ENCODE data around the gene FILIP1.

FILIP1 gene

GRCh38 chr6:75306064-75306463 lies 187.5 kb downstream of the FILIP1 start:
- Histone ChIP-seq H3K27me3 (ENCODE audit: control insufficient read depth, insufficient read depth, low read length) (no peaks in the 10 kb centered on the region), H3K27ac (ENCODE audit: low read depth, low read length) (no peak overlapping the region), H3K4me3 (ENCODE audit: low read depth, low read length) (no peak overlapping the region), H3K36me3 (ENCODE audit: control insufficient read depth, insufficient read depth, low read length) (no peaks in the 10 kb centered on the region), H3K4me1 (ENCODE audit: control insufficient read depth, insufficient read depth, low read length) (peaks cover 16% of the 10 kb centered on the region), H3K9ac (ENCODE audit: low read length) (no peak overlapping the region), H3K9me3 (ENCODE audit: control insufficient read depth, insufficient read depth, low read depth, low read length) (no peaks in the 10 kb centered on the region)

- H3K27me3 ChIP-seq (ENCODE audit: control insufficient read depth, insufficient read depth, low read length) = no peaks in the 10 kb centered on the region
- H3K4me1 ChIP-seq (ENCODE audit: control insufficient read depth, insufficient read depth, low read length) = peaks cover 16% of the 10 kb centered on the region
- H3K27ac ChIP-seq (ENCODE audit: low read depth, low read length) = no peak overlapping the region
- no peak overlapping the region for H3K9ac ChIP-seq (ENCODE audit: low read length)
- H3K9me3 ChIP-seq (ENCODE audit: control insufficient read depth, insufficient read depth, low read depth, low read length) = no peaks in the 10 kb centered on the region
- H3K36me3 ChIP-seq (ENCODE audit: control insufficient read depth, insufficient read depth, low read length) = no peaks in the 10 kb centered on the region
- no peak overlapping the region for H3K4me3 ChIP-seq (ENCODE audit: low read depth, low read length)
Measured at GRCh38 chr6:75305573-75305972, 188.0 kb downstream of the FILIP1 start.

GRCh38 chr6:75302280-75302679 lies 191.3 kb downstream of the FILIP1 start:
- no peaks in the 10 kb centered on the region for H3K36me3 ChIP-seq (ENCODE audit: control insufficient read depth, insufficient read depth, low read length)
- no peak overlapping the region for H3K9ac ChIP-seq (ENCODE audit: low read length)
- no peaks in the 10 kb centered on the region for H3K27me3 ChIP-seq (ENCODE audit: control insufficient read depth, insufficient read depth, low read length)
- peaks cover 9% of the 10 kb centered on the region for H3K4me1 ChIP-seq (ENCODE audit: control insufficient read depth, insufficient read depth, low read length)
- H3K9me3 ChIP-seq (ENCODE audit: control insufficient read depth, insufficient read depth, low read depth, low read length) = no peaks in the 10 kb centered on the region
- H3K4me3 ChIP-seq (ENCODE audit: low read depth, low read length) = no peak overlapping the region
- no peak overlapping the region for H3K27ac ChIP-seq (ENCODE audit: low read depth, low read length)

GRCh38 chr6:75301537-75301936 lies 192.1 kb downstream of the FILIP1 start:
- Histone ChIP-seq H3K27me3 (ENCODE audit: control insufficient read depth, insufficient read depth, low read length) (no peaks in the 10 kb centered on the region), H3K9me3 (ENCODE audit: control insufficient read depth, insufficient read depth, low read depth, low read length) (no peaks in the 10 kb centered on the region), H3K4me1 (ENCODE audit: control insufficient read depth, insufficient read depth, low read length) (peaks cover 9% of the 10 kb centered on the region), H3K27ac (ENCODE audit: low read depth, low read length) (no peak overlapping the region), H3K4me3 (ENCODE audit: low read depth, low read length) (no peak overlapping the region), H3K36me3 (ENCODE audit: control insufficient read depth, insufficient read depth, low read length) (no peaks in the 10 kb centered on the region), H3K9ac (ENCODE audit: low read length) (no peak overlapping the region)

- Histone ChIP-seq H3K9ac (ENCODE audit: low read length) (no peak overlapping the region), H3K36me3 (ENCODE audit: control insufficient read depth, insufficient read depth, low read length) (no peaks in the 10 kb centered on the region), H3K9me3 (ENCODE audit: control insufficient read depth, insufficient read depth, low read depth, low read length) (no peaks in the 10 kb centered on the region), H3K4me1 (ENCODE audit: control insufficient read depth, insufficient read depth, low read length) (peaks cover 9% of the 10 kb centered on the region), H3K4me3 (ENCODE audit: low read depth, low read length) (no peak overlapping the region), H3K27me3 (ENCODE audit: control insufficient read depth, insufficient read depth, low read length) (no peaks in the 10 kb centered on the region), H3K27ac (ENCODE audit: low read depth, low read length) (no peak overlapping the region)
Measured at GRCh38 chr6:75301088-75301487, 192.5 kb downstream of the FILIP1 start.

- peaks cover 9% of the 10 kb centered on the region for H3K4me1 ChIP-seq (ENCODE audit: control insufficient read depth, insufficient read depth, low read length)
- H3K4me3 ChIP-seq (ENCODE audit: low read depth, low read length) = no peak overlapping the region
- H3K36me3 ChIP-seq (ENCODE audit: control insufficient read depth, insufficient read depth, low read length) = no peaks in the 10 kb centered on the region
- no peak overlapping the region for H3K27ac ChIP-seq (ENCODE audit: low read depth, low read length)
- H3K9me3 ChIP-seq (ENCODE audit: control insufficient read depth, insufficient read depth, low read depth, low read length) = no peaks in the 10 kb centered on the region
- H3K9ac ChIP-seq (ENCODE audit: low read length) = no peak overlapping the region
- H3K27me3 ChIP-seq (ENCODE audit: control insufficient read depth, insufficient read depth, low read length) = no peaks in the 10 kb centered on the region
Measured at GRCh38 chr6:75300531-75300855, 193.1 kb downstream of the FILIP1 start.

GRCh38 chr6:75299801-75300530 lies 193.6 kb downstream of the FILIP1 start:
- H3K27me3 ChIP-seq (ENCODE audit: control insufficient read depth, insufficient read depth, low read length) = no peaks in the 10 kb centered on the region
- H3K36me3 ChIP-seq (ENCODE audit: control insufficient read depth, insufficient read depth, low read length) = no peaks in the 10 kb centered on the region
- no peak overlapping the region for H3K9ac ChIP-seq (ENCODE audit: low read length)
- no peak overlapping the region for H3K27ac ChIP-seq (ENCODE audit: low read depth, low read length)
- no peak overlapping the region for H3K4me3 ChIP-seq (ENCODE audit: low read depth, low read length)
- H3K9me3 ChIP-seq (ENCODE audit: control insufficient read depth, insufficient read depth, low read depth, low read length) = no peaks in the 10 kb centered on the region
- H3K4me1 ChIP-seq (ENCODE audit: control insufficient read depth, insufficient read depth, low read length) = peaks cover 9% of the 10 kb centered on the region

- Histone ChIP-seq H3K4me1 (ENCODE audit: control insufficient read depth, insufficient read depth, low read length) (peaks cover 9% of the 10 kb centered on the region), H3K9ac (ENCODE audit: low read length) (no peak overlapping the region), H3K27ac (ENCODE audit: low read depth, low read length) (no peak overlapping the region), H3K9me3 (ENCODE audit: control insufficient read depth, insufficient read depth, low read depth, low read length) (no peaks in the 10 kb centered on the region), H3K36me3 (ENCODE audit: control insufficient read depth, insufficient read depth, low read length) (no peaks in the 10 kb centered on the region), H3K4me3 (ENCODE audit: low read depth, low read length) (no peak overlapping the region), H3K27me3 (ENCODE audit: control insufficient read depth, insufficient read depth, low read length) (no peaks in the 10 kb centered on the region)
Measured at GRCh38 chr6:75296811-75297779, 196.5 kb downstream of the FILIP1 start.

- Histone ChIP-seq H3K27me3 (ENCODE audit: control insufficient read depth, insufficient read depth, low read length) (no peaks in the 10 kb centered on the region), H3K4me1 (ENCODE audit: control insufficient read depth, insufficient read depth, low read length) (peaks cover 9% of the 10 kb centered on the region), H3K9me3 (ENCODE audit: control insufficient read depth, insufficient read depth, low read depth, low read length) (no peaks in the 10 kb centered on the region), H3K9ac (ENCODE audit: low read length) (no peak overlapping the region), H3K27ac (ENCODE audit: low read depth, low read length) (no peak overlapping the region), H3K4me3 (ENCODE audit: low read depth, low read length) (no peak overlapping the region), H3K36me3 (ENCODE audit: control insufficient read depth, insufficient read depth, low read length) (no peaks in the 10 kb centered on the region)
Measured at GRCh38 chr6:75292555-75292954, 201.0 kb downstream of the FILIP1 start.

- Histone ChIP-seq H3K36me3 (ENCODE audit: control insufficient read depth, insufficient read depth, low read length) (no peaks in the 10 kb centered on the region), H3K9ac (ENCODE audit: low read length) (no peak overlapping the region), H3K27me3 (ENCODE audit: control insufficient read depth, insufficient read depth, low read length) (no peaks in the 10 kb centered on the region), H3K4me1 (ENCODE audit: control insufficient read depth, insufficient read depth, low read length) (peaks cover 9% of the 10 kb centered on the region), H3K4me3 (ENCODE audit: low read depth, low read length) (no peak overlapping the region), H3K27ac (ENCODE audit: low read depth, low read length) (no peak overlapping the region), H3K9me3 (ENCODE audit: control insufficient read depth, insufficient read depth, low read depth, low read length) (no peaks in the 10 kb centered on the region)
Measured at GRCh38 chr6:75291744-75292143, 201.9 kb downstream of the FILIP1 start.

- no peak overlapping the region for H3K9ac ChIP-seq (ENCODE audit: low read length)
- H3K9me3 ChIP-seq (ENCODE audit: control insufficient read depth, insufficient read depth, low read depth, low read length) = no peaks in the 10 kb centered on the region
- no peaks in the 10 kb centered on the region for H3K27me3 ChIP-seq (ENCODE audit: control insufficient read depth, insufficient read depth, low read length)
- no peak overlapping the region for H3K4me3 ChIP-seq (ENCODE audit: low read depth, low read length)
- H3K36me3 ChIP-seq (ENCODE audit: control insufficient read depth, insufficient read depth, low read length) = no peaks in the 10 kb centered on the region
- H3K4me1 ChIP-seq (ENCODE audit: control insufficient read depth, insufficient read depth, low read length) = peaks cover 9% of the 10 kb centered on the region
- H3K27ac ChIP-seq (ENCODE audit: low read depth, low read length) = no peak overlapping the region
Measured at GRCh38 chr6:75291331-75291730, 202.3 kb downstream of the FILIP1 start.
